AML-193 (cell line): ENCODE results near the gene GPRC5B.

Experiments used
- DNase-seq, 2 experiments: peaks; one replicate each; lab custom pipeline; 2025; lab: John Stamatoyannopoulos, UW

The GPRC5B gene

GRCh38 chr16:19810817-19811731 is 73.6 kb downstream of the GPRC5B start:
- no peak for DNase-seq

- DNase-seq, result no peak
Measured at GRCh38 chr16:19809693-19810092, 75.0 kb downstream of the GPRC5B start.

GRCh38 chr16:19809121-19809635 is 75.5 kb downstream of the GPRC5B start:
- DNase-seq, result peak; percentile 27 to 46

GRCh38 chr16:19808061-19808641 is 76.5 kb downstream of the GPRC5B start:
- no peak for DNase-seq
